Ishikawa (cell line): ENCODE data around the gene NBAS.

ENCODE experiments used
- CEBPB ChIP-seq: IDR thresholded peaks from 2 replicates; pipeline ENCODE4 v1.6.1; 2012
- CREB1 ChIP-seq: IDR thresholded peaks from 2 replicates; pipeline ENCODE4 v1.6.1; 2012; ENCODE audit warnings: low read depth
- EGR1 ChIP-seq: IDR thresholded peaks from 2 replicates; pipeline ENCODE4 v1.6.1; 2012
- EP300 ChIP-seq: IDR thresholded peaks from 2 replicates; pipeline ENCODE4 v1.6.1; 2012; ENCODE audit warnings: borderline replicate concordance
- FOXM1 ChIP-seq: IDR thresholded peaks from 2 replicates; pipeline ENCODE4 v1.6.1; 2012; ENCODE audit warnings: low read depth, borderline replicate concordance
- NFIC ChIP-seq: IDR thresholded peaks from 2 replicates; pipeline ENCODE4 v1.6.1; 2012
- RAD21 ChIP-seq: IDR thresholded peaks from 2 replicates; pipeline ENCODE4 v1.6.1; 2012; ENCODE audit warnings: low read depth
- TAF1 ChIP-seq: IDR thresholded peaks from 2 replicates; pipeline ENCODE4 v1.6.1; 2012; ENCODE audit warnings: low read depth, mild to moderate bottlenecking
- TCF12 ChIP-seq: IDR thresholded peaks from 2 replicates; pipeline ENCODE4 v1.6.1; 2012; ENCODE audit warnings: low read depth
- TEAD4 ChIP-seq: IDR thresholded peaks from 2 replicates; pipeline ENCODE4 v1.6.1; 2012
- YY1 ChIP-seq: IDR thresholded peaks from 2 replicates; pipeline ENCODE4 v1.6.1; 2012; ENCODE audit warnings: low read depth
- ZBTB7A ChIP-seq: IDR thresholded peaks from 2 replicates; pipeline ENCODE4 v1.6.1; 2012; ENCODE audit warnings: low read depth
- TF ChIP-seq, protein P1 (sequence below): IDR thresholded peaks from 2 replicates; pipeline ENCODE4 v1.6.1; 2012
- TF ChIP-seq, protein P2 (sequence below): IDR thresholded peaks from 2 replicates; pipeline ENCODE4 v1.6.1; 2012; ENCODE audit warnings: low read depth, mild to moderate bottlenecking
- TF ChIP-seq, protein P3 (sequence below): IDR thresholded peaks from 2 replicates; pipeline ENCODE4 v1.6.1; 2012

Gene NBAS

DNA sequence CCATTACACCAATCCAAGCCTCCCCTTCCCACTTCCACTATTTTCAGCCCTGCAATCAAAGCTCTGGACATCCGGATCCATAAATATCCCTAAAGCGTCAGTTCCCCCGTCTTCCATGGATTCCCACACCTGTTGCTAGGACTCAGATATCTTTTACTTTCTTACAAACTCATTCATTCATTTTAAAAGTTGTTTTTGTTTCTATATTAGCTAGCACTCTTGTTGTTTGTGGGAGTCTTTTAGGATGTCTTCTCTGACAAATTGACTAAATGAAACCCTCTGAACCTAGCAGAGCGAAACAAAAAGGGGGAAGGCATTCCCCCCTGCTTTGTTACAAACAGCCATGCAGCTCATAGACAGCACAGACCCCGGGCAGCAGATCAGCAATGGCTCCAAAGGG lies 9.0 kb upstream of the NBAS start:
- TF ChIP-seq FOXM1: no peak
- no peak for TF ChIP-seq TCF12

DNA sequence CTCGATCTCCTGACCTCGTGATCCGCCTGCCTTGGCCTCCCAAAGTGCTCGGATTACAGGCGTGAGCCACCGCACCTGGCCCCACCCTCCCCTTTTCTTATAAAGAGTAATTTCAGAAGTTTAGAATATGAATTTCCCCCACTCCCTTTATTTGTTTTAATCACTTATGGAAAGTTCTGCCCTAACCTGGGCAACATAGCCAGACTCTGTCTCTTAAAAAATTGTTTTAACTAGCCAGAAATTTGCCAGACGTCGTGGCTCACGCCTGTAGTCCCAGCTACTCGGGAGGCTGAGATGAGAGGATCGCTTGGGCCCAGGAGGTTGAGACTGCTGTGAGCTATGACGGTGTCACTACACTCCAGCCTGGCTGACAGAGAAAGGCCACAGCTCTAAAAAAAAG lies 7.7 kb upstream of the NBAS start:
- TF ChIP-seq TAF1 (no peak), CEBPB (no peak), EGR1 (no peak), CREB1 (no peak)

DNA sequence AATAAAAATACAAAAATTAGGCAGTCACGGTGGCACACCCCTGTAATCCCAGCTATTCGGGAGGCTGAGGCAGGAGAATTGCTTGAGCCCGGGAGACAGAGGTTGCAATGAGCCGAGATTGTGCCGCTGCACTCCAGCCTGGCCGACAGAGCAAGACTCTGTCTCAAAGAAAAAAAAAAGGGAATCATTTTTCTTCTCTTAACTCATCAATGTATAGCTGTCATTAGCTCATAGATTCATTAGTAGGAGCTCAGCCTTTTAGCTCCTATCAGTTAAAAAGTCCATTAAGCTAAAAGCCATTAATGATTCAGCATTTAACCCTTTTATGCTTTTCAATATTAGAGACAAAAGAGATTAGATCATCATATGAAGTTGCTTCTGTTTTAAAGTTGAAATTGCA lies 5.8 kb upstream of the NBAS start:
- TF ChIP-seq NFIC: no peak
- no peak for TF ChIP-seq YY1
- TF ChIP-seq CREB1: no peak
- no peak for TF ChIP-seq TCF12
- TF ChIP-seq EGR1: no peak
- no peak for TF ChIP-seq TEAD4

DNA sequence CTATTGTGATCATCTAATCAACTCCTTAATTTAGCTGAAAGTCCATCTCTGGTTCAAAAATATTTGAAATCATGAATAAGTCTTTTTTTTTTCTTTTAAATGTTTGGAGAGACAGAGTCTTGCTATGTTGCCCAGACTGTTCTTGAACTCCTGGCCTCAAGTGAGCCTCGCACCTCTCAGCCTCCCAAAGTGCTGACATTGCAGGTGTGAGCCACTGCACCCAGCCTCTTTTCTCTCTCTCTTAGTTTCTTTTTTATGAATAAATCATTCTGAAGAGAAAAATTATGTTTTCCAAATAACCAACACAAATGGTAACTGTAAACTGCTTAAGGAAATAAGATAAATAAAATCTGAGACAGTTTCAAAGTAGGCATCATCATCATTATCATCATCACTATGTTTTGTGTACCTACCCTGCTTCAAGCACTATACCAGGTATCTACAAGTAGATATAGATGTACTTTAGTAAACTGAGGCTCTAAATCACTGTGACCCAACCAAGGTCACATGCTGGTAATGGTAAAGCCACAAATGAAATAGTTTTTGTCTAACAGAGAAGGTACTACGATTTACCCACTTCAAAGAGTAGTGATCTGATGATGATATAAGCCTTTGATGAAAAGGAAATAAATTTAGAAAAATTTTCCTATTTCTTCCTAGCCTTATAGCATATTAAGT lies 5.0 kb upstream of the NBAS start:
- TF ChIP-seq NFIC: no peak
- TF ChIP-seq, protein P1, sequence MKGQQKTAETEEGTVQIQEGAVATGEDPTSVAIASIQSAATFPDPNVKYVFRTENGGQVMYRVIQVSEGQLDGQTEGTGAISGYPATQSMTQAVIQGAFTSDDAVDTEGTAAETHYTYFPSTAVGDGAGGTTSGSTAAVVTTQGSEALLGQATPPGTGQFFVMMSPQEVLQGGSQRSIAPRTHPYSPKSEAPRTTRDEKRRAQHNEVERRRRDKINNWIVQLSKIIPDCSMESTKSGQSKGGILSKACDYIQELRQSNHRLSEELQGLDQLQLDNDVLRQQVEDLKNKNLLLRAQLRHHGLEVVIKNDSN: no peak
- no peak for TF ChIP-seq TCF12
- TF ChIP-seq FOXM1: no peak
- no peak for TF ChIP-seq CREB1
- no peak for TF ChIP-seq TAF1
- TF ChIP-seq, protein P2, sequence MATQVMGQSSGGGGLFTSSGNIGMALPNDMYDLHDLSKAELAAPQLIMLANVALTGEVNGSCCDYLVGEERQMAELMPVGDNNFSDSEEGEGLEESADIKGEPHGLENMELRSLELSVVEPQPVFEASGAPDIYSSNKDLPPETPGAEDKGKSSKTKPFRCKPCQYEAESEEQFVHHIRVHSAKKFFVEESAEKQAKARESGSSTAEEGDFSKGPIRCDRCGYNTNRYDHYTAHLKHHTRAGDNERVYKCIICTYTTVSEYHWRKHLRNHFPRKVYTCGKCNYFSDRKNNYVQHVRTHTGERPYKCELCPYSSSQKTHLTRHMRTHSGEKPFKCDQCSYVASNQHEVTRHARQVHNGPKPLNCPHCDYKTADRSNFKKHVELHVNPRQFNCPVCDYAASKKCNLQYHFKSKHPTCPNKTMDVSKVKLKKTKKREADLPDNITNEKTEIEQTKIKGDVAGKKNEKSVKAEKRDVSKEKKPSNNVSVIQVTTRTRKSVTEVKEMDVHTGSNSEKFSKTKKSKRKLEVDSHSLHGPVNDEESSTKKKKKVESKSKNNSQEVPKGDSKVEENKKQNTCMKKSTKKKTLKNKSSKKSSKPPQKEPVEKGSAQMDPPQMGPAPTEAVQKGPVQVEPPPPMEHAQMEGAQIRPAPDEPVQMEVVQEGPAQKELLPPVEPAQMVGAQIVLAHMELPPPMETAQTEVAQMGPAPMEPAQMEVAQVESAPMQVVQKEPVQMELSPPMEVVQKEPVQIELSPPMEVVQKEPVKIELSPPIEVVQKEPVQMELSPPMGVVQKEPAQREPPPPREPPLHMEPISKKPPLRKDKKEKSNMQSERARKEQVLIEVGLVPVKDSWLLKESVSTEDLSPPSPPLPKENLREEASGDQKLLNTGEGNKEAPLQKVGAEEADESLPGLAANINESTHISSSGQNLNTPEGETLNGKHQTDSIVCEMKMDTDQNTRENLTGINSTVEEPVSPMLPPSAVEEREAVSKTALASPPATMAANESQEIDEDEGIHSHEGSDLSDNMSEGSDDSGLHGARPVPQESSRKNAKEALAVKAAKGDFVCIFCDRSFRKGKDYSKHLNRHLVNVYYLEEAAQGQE: no peak

DNA sequence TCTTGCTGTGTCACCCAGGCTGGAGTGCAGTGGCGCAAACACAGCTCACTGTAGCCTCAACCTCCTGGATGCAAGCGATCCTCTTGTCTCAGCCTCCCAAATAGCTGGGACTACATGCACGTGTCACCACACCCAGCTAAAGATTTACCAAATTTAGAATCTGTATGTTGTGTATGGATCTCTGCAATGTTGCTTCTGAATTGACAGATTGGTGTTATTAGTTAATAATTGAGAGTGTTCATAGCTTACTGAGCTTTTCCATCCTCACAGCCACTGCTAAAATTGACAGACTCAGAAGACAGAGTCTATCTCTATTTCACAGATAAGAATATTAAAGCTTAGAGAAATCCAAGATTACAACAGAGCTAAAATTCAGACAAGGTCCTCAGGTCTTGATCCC lies 4.3 kb upstream of the NBAS start:
- TF ChIP-seq, protein P2: no peak
- TF ChIP-seq NFIC (no peak), YY1 (no peak), CEBPB (no peak), CREB1 (no peak), FOXM1 (no peak), TEAD4 (no peak), EP300 (no peak), TCF12 (no peak), ZBTB7A (no peak), RAD21 (no peak), EGR1 (no peak)
- TF ChIP-seq, protein P1: no peak
- TF ChIP-seq, protein P3, sequence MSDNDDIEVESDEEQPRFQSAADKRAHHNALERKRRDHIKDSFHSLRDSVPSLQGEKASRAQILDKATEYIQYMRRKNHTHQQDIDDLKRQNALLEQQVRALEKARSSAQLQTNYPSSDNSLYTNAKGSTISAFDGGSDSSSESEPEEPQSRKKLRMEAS: no peak

DNA sequence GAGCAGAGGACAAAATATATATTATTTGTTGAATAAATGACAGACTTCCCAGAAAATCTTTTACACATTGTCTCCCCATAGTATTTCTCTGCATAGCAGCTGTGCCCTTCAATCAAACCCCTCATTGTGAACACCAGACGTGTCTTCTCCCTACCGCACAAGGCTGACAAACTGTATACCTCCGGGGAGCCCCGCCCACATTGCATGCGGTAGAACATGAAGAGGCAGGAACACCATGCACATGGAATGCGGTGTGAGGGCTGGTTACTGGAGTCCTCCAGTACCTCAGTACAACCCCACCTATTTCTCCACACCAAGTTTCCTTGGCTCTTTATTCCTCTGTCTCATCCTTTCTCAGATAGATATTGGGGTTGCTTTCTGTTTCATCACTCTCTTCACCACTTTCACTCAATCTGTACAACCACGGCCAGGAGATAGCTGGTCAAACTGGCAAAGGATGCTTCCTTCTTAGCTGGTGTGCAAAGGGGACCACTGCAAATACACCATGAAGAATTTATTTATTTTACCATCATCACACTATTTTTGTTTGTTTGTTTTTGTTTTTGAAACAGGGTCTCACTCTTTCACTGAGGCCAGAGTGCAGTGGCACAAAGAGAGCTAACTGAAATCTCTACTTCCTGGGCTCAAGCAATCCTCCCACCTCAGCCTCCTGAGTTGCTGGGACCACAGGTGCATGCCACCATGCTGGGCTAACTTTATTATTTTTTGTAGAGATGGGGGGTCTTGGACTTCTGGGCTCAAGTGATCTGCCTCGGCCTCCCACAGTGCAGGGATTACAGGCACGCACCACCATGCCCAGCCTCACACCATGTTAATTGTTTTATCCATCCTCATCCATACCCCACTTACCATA lies 2.3 kb upstream of the NBAS start:
- TF ChIP-seq TCF12 (no peak), TEAD4 (no peak), CEBPB (no peak), TAF1 (no peak), YY1 (no peak), CREB1 (no peak), ZBTB7A (no peak), FOXM1 (no peak), EGR1 (no peak), RAD21 (no peak), NFIC (no peak), EP300 (no peak)
- TF ChIP-seq, protein P1: no peak
- TF ChIP-seq, protein P2: no peak
- TF ChIP-seq, protein P3: no peak
